HL-60/S4 treated with retinoic acid at 250 ng/mL for 4 days and 3 days (cell line): ENCODE data around the gene TPRN.
"Not testable (repeated sequence)": the region's sequence is repeated elsewhere in the genome, so short reads cannot be mapped to it uniquely, and the experiment has no call there.

Experiments
- in situ Hi-C: fragments of 300-500 bp; cut with MboI; formaldehyde crosslinking; loops from 2 replicates; pipeline ENCODE4 v1.7.0; 2022; ENCODE audit warnings: low sequenced_read_pairs

TPRN gene, protein sequence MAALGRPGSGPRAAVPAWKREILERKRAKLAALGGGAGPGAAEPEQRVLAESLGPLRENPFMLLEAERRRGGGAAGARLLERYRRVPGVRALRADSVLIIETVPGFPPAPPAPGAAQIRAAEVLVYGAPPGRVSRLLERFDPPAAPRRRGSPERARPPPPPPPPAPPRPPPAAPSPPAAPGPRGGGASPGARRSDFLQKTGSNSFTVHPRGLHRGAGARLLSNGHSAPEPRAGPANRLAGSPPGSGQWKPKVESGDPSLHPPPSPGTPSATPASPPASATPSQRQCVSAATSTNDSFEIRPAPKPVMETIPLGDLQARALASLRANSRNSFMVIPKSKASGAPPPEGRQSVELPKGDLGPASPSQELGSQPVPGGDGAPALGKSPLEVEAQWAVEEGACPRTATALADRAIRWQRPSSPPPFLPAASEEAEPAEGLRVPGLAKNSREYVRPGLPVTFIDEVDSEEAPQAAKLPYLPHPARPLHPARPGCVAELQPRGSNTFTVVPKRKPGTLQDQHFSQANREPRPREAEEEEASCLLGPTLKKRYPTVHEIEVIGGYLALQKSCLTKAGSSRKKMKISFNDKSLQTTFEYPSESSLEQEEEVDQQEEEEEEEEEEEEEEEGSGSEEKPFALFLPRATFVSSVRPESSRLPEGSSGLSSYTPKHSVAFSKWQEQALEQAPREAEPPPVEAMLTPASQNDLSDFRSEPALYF

GRCh38 chr9:137200311-137201204 is at the start of gene TPRN:
TPRN (minus strand) TSS chr9:137200741; CDS start chr9:137200711, 30 bp downstream.
- in situ Hi-C loops = no loop called here

DNA sequence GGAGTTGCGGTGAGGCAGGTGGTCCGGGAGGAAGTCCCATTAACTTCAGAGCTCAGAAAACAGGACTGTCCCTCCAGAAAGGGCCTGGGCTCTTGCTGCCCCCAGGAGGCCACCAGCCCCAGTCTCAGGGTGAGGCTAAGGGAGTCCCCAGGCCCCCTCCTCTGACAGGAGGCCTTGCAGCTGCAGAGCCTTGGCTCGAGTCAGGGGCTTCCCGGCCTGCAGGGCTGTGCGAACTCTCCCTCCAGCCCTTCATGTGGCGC is 47.3 kb upstream of the TPRN start:
- in situ Hi-C loops = no loop called here

DNA sequence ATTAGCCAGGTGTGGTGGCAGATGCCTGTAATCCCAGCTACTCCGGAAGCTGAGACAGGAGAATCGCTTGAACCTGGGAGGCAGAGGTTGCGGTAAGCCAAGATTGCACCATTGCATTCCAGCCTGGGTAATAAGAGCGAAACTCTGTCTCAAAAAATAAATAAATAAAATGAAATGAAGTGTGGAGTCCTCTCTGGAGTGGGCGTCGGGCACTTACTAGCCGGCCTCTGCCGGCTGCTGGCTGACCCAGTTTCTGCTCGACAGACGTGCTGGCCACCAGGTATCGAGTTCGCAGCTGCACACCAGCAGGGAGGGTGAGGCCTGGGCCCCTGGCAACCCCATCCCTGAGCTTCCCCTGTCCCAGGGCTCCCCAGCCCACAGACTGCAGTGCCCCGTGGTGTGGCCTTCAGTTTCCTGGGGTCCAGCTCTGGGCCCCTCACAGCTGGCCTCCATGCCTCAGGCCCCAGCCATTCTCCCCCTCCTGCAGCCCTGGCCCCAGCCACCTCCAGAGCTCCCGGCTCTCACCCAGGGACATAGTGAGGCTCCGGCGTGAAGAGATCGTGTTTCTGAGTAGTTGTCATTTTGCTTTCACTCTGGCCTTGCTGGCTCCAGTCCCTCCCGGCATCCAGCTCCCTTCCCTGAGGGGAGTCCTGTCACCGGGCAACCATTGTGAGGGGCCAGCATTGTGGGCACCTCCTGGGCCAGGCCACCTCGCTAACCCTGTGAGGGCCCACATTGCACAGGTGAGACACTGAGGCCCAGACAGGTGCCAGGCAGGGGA is 46.8 kb upstream of the TPRN start:
- in situ Hi-C loops = no loop called here

DNA sequence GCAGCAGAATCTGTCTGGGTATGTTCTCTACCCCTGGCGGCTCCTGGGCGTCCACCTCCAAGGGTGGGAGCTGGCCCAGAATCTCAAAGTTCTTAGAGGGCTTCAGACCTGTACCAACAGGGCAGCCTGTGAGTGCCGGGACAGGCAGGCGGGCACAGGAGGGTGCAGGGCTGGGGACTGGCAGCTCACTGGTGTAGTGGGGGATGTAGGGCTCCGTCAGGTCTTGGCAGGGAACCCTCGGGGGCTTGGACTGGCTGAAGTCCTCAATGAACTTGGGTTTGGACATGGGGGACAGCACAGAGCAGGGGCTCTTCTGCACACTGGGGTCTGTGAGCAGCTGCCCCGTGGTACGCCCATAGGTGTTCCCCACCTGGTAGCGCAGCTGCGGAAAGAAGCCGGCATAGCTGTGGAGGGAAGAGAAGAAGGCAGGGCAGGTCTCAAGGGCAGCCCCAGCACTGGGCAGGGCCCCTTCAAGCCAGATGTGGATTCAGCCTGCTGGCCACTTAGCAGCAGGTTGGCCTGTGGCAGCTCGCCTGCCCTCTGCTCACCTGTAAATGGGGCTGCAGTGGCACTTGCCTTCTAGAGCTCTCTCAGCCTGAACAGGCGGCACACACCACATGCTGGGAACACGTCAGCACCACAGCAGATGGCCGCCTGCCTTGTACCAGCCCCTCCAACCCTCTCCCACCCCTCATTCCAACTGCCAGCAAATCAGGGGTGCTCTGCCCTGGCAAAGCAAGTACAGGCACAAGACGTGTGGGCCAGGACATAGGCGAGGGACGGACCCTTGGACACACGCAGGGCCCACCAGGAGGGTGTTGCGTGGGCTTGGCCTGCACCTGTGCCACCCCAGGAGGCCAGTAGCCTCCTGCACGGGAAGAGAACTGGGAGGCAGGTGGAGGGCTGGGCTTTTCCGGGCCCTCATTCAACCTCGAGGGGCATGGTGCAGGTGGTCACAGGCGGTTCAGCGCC is 45.2 kb upstream of the TPRN start:
- in situ Hi-C loops = no loop called here

DNA sequence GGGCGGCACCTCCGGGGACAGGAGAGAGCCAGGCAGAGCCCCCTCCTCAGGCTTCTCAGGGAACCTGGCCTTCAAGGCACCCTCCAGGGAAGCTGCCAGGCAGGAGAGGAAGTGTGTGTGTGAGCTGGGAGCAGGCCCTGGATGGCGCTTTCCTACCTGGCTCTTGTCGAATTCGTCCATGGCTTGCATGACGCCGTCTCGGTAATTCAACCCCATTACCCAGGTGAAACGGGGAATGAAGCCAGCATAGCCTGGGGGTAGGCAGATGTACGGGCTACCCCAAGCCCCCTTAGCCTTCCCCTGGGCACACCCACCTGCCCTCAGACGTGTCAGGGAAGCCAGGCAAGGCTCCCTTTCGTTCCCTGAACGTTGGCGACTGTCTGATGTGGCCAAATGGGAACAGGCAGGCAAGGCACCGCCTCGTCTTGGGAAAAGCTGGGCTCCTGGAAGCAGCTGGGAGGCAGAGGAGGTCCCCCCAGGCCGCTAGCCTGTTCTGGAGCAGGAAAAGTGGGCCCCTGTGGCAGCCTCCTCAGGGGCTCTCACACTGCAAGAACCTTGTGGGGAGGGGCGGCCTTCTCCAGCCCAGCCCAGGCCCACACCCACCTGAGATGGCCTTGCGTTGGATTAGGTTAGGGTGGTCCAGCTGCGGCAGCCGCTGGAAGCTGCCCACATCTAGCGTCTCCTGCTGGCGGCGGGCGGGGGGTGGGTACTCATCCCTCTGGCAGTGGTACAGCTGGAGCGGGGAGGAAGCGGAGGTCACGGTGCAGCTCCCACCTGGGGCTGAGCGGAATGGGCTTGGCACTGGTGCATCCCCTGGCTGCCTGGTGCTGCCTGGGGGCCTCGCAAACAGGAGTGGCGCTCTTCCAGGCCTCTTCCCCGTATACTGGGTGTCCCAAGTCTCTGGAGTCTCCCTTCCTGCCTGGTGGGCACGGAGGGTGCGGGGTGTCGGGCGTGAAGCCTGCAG is 44.2 kb upstream of the TPRN start:
- in situ Hi-C loops = no loop called here

DNA sequence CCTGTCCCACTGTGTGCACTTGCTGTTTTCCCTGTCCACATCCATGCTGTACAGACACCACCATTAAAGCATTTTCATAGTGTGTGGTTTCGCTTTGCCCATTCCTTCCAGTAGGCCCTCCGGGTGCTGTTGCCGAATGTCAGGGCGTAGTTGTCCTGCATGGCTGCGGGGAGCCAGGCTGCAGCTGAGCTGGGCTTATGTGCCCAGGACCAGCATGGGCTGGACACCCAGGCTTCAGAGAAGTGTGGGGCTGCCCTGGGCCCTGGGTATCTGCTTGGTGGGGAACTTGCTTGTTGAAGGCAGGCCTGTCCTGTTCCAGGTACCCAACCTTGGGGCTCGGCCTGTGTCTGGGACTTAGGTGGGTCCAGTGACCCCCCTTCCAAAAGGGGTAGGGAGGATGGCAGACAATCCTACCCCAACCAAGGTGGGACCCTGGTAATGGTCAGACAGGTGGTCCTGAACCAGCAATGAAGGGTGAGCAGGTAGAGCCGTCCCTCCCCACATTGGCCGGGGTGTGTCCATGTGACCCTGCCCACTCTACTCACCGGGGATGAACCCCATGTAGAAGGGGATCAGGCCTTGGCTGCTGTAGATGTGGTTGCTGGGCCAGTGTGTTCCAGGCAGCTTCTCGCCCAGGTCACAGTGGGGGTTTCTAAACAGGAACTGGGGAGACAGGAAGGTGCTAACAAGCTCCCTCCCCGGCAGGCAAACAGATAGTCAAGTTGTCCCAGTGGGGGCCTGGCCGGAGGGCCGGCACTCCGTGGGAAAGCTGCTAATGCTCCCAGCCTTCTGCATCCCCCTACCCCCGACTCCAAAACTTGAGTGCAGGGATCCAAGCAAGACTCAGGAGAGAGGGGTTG is 43.3 kb upstream of the TPRN start:
- in situ Hi-C loops = no loop called here

DNA sequence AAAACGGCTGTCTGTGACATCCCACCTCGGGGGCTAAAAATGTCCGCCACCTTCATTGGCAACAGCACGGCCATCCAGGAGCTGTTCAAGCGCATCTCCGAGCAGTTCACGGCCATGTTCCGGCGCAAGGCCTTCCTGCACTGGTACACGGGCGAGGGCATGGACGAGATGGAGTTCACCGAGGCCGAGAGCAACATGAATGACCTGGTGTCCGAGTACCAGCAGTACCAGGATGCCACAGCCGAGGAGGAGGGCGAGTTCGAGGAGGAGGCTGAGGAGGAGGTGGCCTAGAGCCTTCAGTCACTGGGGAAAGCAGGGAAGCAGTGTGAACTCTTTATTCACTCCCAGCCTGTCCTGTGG is 42.7 kb upstream of the TPRN start:
- in situ Hi-C loops = not testable (repeated sequence)

GRCh38 chr9:137242269-137243203 is 42.0 kb upstream of the TPRN start:
- in situ Hi-C loops = no loop called here

DNA sequence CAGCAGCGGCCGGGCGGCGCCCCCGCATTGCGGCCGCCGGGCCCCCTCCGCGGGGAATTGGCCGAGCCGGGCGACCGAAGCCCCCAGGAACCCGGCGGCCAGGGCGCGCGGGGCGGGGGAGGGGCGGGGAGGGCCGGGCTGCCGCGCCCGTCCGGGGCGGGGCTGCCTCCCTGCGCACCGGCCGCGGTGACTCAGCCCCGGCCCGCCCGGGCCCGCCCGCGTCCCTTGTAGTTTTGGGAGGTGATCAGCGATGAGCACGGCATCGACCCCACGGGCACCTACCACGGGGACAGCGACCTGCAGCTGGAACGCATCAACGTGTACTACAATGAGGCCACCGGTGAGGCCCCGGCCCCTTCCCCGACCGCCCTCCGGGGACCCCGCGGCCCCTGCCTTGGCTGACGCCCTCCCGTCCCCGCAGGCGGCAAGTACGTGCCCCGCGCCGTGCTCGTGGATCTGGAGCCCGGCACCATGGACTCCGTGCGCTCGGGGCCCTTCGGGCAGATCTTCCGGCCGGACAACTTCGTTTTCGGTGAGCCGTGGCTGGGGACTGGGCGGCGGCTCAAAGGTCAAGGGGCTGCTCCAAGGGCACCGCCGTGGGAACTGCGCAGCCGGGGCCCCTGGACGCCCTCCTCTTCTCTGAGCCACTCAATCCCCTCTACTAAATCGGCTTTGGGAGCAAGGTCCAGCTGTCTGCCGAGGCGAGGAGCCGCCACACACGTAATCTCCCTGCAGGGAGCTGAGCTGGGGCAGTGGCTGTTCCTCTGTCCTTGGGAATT is 41.1 kb upstream of the TPRN start:
- in situ Hi-C loops = no loop called here

DNA sequence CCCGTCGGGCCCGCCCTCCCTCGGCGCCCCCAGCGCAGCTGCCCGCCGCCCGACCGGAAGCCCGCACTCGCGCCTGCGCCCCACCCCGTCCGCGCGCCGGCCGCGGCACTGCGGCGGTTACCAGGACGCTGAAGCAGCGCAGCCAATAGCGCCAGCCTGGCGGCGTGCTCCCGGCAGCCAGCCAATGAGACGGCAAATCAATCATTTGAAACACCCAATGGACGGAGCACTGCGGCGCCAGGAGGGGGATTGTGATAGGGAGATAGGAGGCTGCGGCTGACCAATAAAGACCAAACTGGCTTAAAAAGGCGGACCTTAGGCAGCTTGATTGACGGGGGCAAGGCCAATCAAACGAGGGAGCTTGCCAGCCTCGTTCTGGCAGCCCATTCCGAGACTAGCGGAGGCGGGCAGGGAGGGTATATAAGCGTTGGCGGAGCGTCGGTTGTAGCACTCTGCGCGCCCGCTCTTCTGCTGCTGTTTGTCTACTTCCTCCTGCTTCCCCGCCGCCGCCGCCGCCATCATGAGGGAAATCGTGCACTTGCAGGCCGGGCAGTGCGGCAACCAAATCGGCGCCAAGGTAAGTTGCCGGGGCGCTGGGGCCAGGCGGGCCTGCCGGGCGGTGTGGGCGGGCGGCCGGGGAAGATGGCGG is 40.4 kb upstream of the TPRN start, which contains the start of gene TUBB4B:
Gene TUBB4B (plus strand): TSS at position 447 of the 649 bp plus-strand sequence. CDS start 74 bp downstream, at position 521.
- in situ Hi-C loops = no loop called here

DNA sequence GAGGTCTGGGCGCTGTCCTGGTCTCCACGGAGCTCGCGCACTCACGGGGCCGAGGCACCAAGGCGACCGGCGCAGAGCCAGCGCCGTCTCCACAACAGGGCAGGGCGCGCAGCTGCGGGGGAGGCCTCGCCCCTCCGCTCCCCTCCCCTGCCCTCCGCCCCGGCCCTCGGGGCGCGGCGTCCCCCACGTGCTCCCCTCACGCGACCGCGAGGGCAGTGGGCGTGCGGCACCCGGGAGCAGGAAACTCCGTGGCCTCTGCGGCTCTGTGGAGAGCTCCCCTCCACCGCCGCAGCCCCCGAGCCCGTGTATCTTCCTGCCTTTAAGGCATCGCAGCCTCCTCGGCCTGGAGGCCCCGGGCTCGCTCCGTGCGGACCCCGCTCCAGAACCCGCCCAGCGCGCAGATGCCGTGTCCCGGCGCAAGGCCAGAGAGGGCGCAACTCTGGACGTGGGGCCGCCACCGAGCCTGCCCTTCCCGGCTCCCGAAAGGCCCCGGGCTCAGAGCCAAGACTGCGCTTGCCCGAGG is 39.8 kb upstream of the TPRN start:
- in situ Hi-C loops = no loop called here

GRCh38 chr9:137239541-137240200 is 39.1 kb upstream of the TPRN start:
- in situ Hi-C loops = not testable (repeated sequence)

GRCh38 chr9:137237759-137238726 is 37.5 kb upstream of the TPRN start:
- in situ Hi-C loops = no loop called here
